IMR-90 (cell line): ENCODE results near the gene SLC2A11.

Experiments
- CTCF ChIP-seq: conservative IDR thresholded peaks from 2 replicates; pipeline ENCODE4 v1.5.1; 2012; ENCODE audit warnings: mild to moderate bottlenecking, low read depth, low read length, improper control_type of control experiment
- ELK1 ChIP-seq: fragments of 150-350 bp; IDR thresholded peaks from 2 replicates; pipeline ENCODE4 v1.6.1; 2016; ENCODE audit warnings: low read depth, mild to moderate bottlenecking, low read length, moderate library complexity, borderline replicate concordance
- POLR2A ChIP-seq: IDR thresholded peaks from 2 replicates; pipeline ENCODE4 v1.6.1; 2012; ENCODE audit warnings: mild to moderate bottlenecking, low read depth, low read length
- RFX5 ChIP-seq: IDR thresholded peaks from 2 replicates; pipeline ENCODE4 v1.8.0; 2012; ENCODE audit warnings: low read depth, mild to moderate bottlenecking, low read length, moderate library complexity

- no peak for TF ChIP-seq CTCF
- TF ChIP-seq POLR2A, result no peak
- TF ChIP-seq ELK1, result no peak
- no peak for TF ChIP-seq RFX5
Observed at GRCh38 chr22:23850136-23850611, 7.5 kb upstream of the SLC2A11 start.
